H1 (cell line): Measurements from ENCODE around the gene MPRIP. TPM values are rescaled to one million over a fixed set of nuclear protein-coding genes. Genes with fewer than 3 reads are reported as not detected.

Source experiments
- CTCF ChIA-PET: fragments of 300-600 bp; sonication (Branson Sonifier 250); formaldehyde crosslinking; loops from one replicate; lab custom pipeline; 2021; ENCODE audit not compliant: partially characterized antibody; lab: Charles Lee
- POLR2A ChIA-PET: fragments of 300-600 bp; sonication (Branson Sonifier 250); formaldehyde crosslinking; loops from one replicate; lab custom pipeline; 2021; ENCODE audit warnings: inconsistent platforms; ENCODE audit not compliant: partially characterized antibody; lab: Charles Lee
- DNase-seq, 2 experiments: peaks; one replicate each; pipeline versions ENCODE4 v3.0.0 to v3.0.0-alpha.2; 2010 to 2022; ENCODE audit warnings: low spot score in 2 of 2, low read depth in 1 of 2, mixed read lengths in 1 of 2
- FAIRE-seq: peaks from 2 replicates; lab custom pipeline; 2011; peaks lifted over from hg19 to GRCh38; lab: Jason Lieb, UNC
- H2AFZ ChIP-seq: 2 replicates; pipeline ENCODE4 v1.8.1; 2012; ENCODE audit warnings: low read length, inconsistent platforms
- H2AK5ac ChIP-seq: 2 replicates; pipeline ENCODE4 v1.6.1; 2013; ENCODE audit warnings: low read depth, low read length
- H2BK120ac ChIP-seq: replicated peaks from 2 replicates; pipeline ENCODE3; 2013; ENCODE audit warnings: low read depth, low read length, inconsistent platforms
- H2BK12ac ChIP-seq: 2 replicates; pipeline ENCODE4 v1.6.1; 2013; ENCODE audit warnings: low read depth, low read length
- H2BK15ac ChIP-seq: 2 replicates; pipeline ENCODE4 v1.6.1; 2013; ENCODE audit warnings: low read length
- H2BK20ac ChIP-seq: 2 replicates; pipeline ENCODE4 v1.6.1; 2013; ENCODE audit warnings: low read length
- H2BK5ac ChIP-seq: 2 replicates; pipeline ENCODE4 v1.6.1; 2013; ENCODE audit warnings: low read depth, low read length
- H3K14ac ChIP-seq: 2 replicates; pipeline ENCODE4 v1.6.1; 2013; ENCODE audit warnings: inconsistent platforms; ENCODE audit not compliant: insufficient read length
- H3K18ac ChIP-seq: 2 replicates; pipeline ENCODE4 v1.6.1; 2013; ENCODE audit warnings: low read length; ENCODE audit errors: extremely low read depth
- H3K23ac ChIP-seq: 2 replicates; pipeline ENCODE4 v1.6.1; 2013; ENCODE audit warnings: inconsistent platforms; ENCODE audit not compliant: insufficient read length
- H3K23me2 ChIP-seq: 2 replicates; pipeline ENCODE4 v1.6.1; 2013; ENCODE audit warnings: low read depth, low read length
- H3K27ac ChIP-seq: 2 replicates; pipeline ENCODE4 v1.6.1; 2011; ENCODE audit warnings: low read depth, low read length, inconsistent platforms
- H3K27me3 ChIP-seq, 4 experiments: replicated peaks in 1 of 4; 1 replicate in 1 of 4; 2 replicates in 3 of 4; pipeline versions ENCODE4 v1.6.1 to v1.8.1; 2011 to 2013; ENCODE audit warnings: low read length in 3 of 4, mild to moderate bottlenecking in 3 of 4, inconsistent platforms in 2 of 4, mixed read lengths in 2 of 4, moderate library complexity in 1 of 4; ENCODE audit not compliant: control insufficient read depth in 3 of 4, insufficient read depth in 3 of 4; ENCODE audit errors: extremely low read depth in 1 of 4
- H3K36me3 ChIP-seq, 4 experiments: 2 replicates each; pipeline versions ENCODE4 v1.6.1 to v1.8.1; 2011 to 2013; ENCODE audit warnings: mild to moderate bottlenecking in 4 of 4, low read length in 3 of 4, moderate library complexity in 2 of 4, control low read depth in 1 of 4, inconsistent platforms in 1 of 4; ENCODE audit not compliant: insufficient read depth in 4 of 4, control insufficient read depth in 2 of 4
- H3K4ac ChIP-seq: replicated peaks from 2 replicates; pipeline ENCODE3; 2013; ENCODE audit warnings: low read length, low read depth, mixed read lengths, inconsistent platforms; ENCODE audit not compliant: insufficient read length
- H3K4me1 ChIP-seq, 4 experiments: replicated peaks in 1 of 4; 1 replicate in 1 of 4; 2 replicates in 3 of 4; pipeline versions ENCODE4 v1.6.1 to v1.8.1; 2011 to 2013; ENCODE audit warnings: low read length in 3 of 4, inconsistent platforms in 2 of 4, mixed read lengths in 1 of 4; ENCODE audit not compliant: insufficient read depth in 4 of 4, control insufficient read depth in 3 of 4
- H3K4me2 ChIP-seq, 2 experiments: 2 replicates each; pipeline versions ENCODE4 v1.6.1 to v1.8.1; 2011 to 2013; ENCODE audit warnings: low read depth in 2 of 2, low read length in 2 of 2, control low read depth in 1 of 2, inconsistent platforms in 1 of 2, mild to moderate bottlenecking in 1 of 2; ENCODE audit not compliant: insufficient read depth in 1 of 2
- H3K4me3 ChIP-seq, 4 experiments: fragments of 200-600, 300-600 bp in 1 of 4; sonication (generic), shearing (Covaris generic), sonication (Bioruptor Twin) in 1 of 4; 2 replicates each; pipeline versions ENCODE4 v1.5.1 to v1.8.1; 2011 to 2016; ENCODE audit warnings: low read length in 4 of 4, low read depth in 3 of 4, control low read depth in 2 of 4, inconsistent platforms in 2 of 4, mild to moderate bottlenecking in 2 of 4, mixed read lengths in 1 of 4, moderate library complexity in 1 of 4; ENCODE audit not compliant: insufficient read depth in 2 of 4; ENCODE audit errors: extremely low read depth in 1 of 4
- H3K56ac ChIP-seq: replicated peaks from 2 replicates; pipeline ENCODE3; 2013; ENCODE audit warnings: low read depth, mild to moderate bottlenecking, mixed read lengths, low read length, inconsistent platforms; ENCODE audit not compliant: insufficient read length
- H3K79me1 ChIP-seq: 2 replicates; pipeline ENCODE4 v1.6.1; 2013; ENCODE audit warnings: low read depth, low read length, control low read depth
- H3K79me2 ChIP-seq, 2 experiments: 2 replicates each; pipeline versions ENCODE4 v1.6.1 to v1.8.1; 2012 to 2013; ENCODE audit warnings: low read length in 2 of 2, mild to moderate bottlenecking in 2 of 2, inconsistent platforms in 1 of 2; ENCODE audit not compliant: insufficient read depth in 2 of 2, control insufficient read depth in 1 of 2
- H3K9ac ChIP-seq, 4 experiments: replicated peaks in 1 of 4; 1 replicate in 1 of 4; 2 replicates in 3 of 4; pipeline versions ENCODE4 v1.6.1 to v1.8.1; 2011 to 2013; ENCODE audit warnings: low read depth in 3 of 4, low read length in 3 of 4, control low read depth in 2 of 4, mild to moderate bottlenecking in 2 of 4, moderate library complexity in 2 of 4, inconsistent platforms in 1 of 4; ENCODE audit errors: extremely low read depth in 1 of 4
- H3K9me3 ChIP-seq, 2 experiments: 2 replicates each; pipeline versions ENCODE4 v1.6.1 to v1.8.1; 2012 to 2013; ENCODE audit warnings: mild to moderate bottlenecking in 2 of 2, moderate library complexity in 2 of 2, control low read depth in 1 of 2, inconsistent platforms in 1 of 2, low read depth in 1 of 2, low read length in 1 of 2, mixed read lengths in 1 of 2; ENCODE audit not compliant: insufficient read depth in 2 of 2
- H4K20me1 ChIP-seq, 2 experiments: replicated peaks in 1 of 2; 2 replicates each; pipeline versions ENCODE3 to v1.8.1; 2011 to 2013; ENCODE audit warnings: inconsistent platforms in 2 of 2, low read length in 2 of 2, mild to moderate bottlenecking in 1 of 2; ENCODE audit not compliant: insufficient read depth in 2 of 2, control insufficient read depth in 1 of 2
- H4K5ac ChIP-seq: 2 replicates; pipeline ENCODE4 v1.6.1; 2013; ENCODE audit warnings: low read length, low read depth, mixed read lengths, inconsistent platforms; ENCODE audit not compliant: insufficient read length
- H4K8ac ChIP-seq: 2 replicates; pipeline ENCODE4 v1.8.0; 2013; ENCODE audit warnings: mild to moderate bottlenecking, moderate library complexity, low read length, inconsistent platforms; ENCODE audit not compliant: insufficient read depth; ENCODE audit errors: extremely low read depth
- H4K91ac ChIP-seq: replicated peaks from 2 replicates; pipeline ENCODE3; 2013; ENCODE audit warnings: low read length, mixed read lengths, inconsistent platforms; ENCODE audit not compliant: insufficient read length
- ASH2L ChIP-seq: fragments of 200-600, 300-600 bp; sonication (generic); IDR thresholded peaks from one replicate; pipeline ENCODE4 v1.7.1; 2017; ENCODE audit warnings: low read length
- BCL11A ChIP-seq, 2 experiments: IDR thresholded peaks; one replicate each; pipeline ENCODE4 v1.6.1; 2011; ENCODE audit warnings: low read depth in 2 of 2, low read length in 2 of 2, mild to moderate bottlenecking in 2 of 2
- CBX5 ChIP-seq: fragments of 300-800, 300-1000 bp; sonication (generic); IDR thresholded peaks from 2 replicates; pipeline ENCODE4 v1.7.1; 2016; ENCODE audit warnings: antibody characterized with exemption, low read length, low read depth
- CHD1 ChIP-seq: IDR thresholded peaks from 2 replicates; pipeline ENCODE4 v1.6.1; 2012; ENCODE audit warnings: low read depth, low read length, improper control_type of control experiment
- CHD2 ChIP-seq: IDR thresholded peaks from 2 replicates; pipeline ENCODE4 v1.6.1; 2012; ENCODE audit warnings: low read length, improper control_type of control experiment
- GTF2F1 ChIP-seq: IDR thresholded peaks from 2 replicates; pipeline ENCODE4 v1.6.1; 2012; ENCODE audit warnings: low read depth, low read length, improper control_type of control experiment, borderline replicate concordance
- HDAC6 ChIP-seq: IDR thresholded peaks from one replicate; pipeline ENCODE4 v1.7.1; 2012; ENCODE audit warnings: low read depth, mild to moderate bottlenecking, inconsistent platforms, low read length, moderate library complexity
- KDM4A ChIP-seq: IDR thresholded peaks from one replicate; pipeline ENCODE4 v1.7.1; 2012; ENCODE audit warnings: low read depth, mild to moderate bottlenecking, moderate library complexity, low read length, inconsistent platforms; ENCODE audit not compliant: severe bottlenecking
- KDM5A ChIP-seq: fragments of 200-600 bp; IDR thresholded peaks from 2 replicates; pipeline ENCODE4 v1.7.1; 2012; ENCODE audit warnings: mild to moderate bottlenecking, low read length, inconsistent platforms, mixed read lengths
- PHF8 ChIP-seq: fragments of 200-600 bp; sonication (generic); conservative IDR thresholded peaks from 2 replicates; pipeline ENCODE4 v1.7.1; 2012; ENCODE audit warnings: low read depth, mild to moderate bottlenecking, inconsistent platforms, low read length, moderate library complexity
- SIX5 ChIP-seq: IDR thresholded peaks from 2 replicates; pipeline ENCODE4 v1.6.1; 2011; ENCODE audit warnings: mild to moderate bottlenecking, low read depth, low read length
- TBP ChIP-seq: IDR thresholded peaks from 2 replicates; pipeline ENCODE4 v1.6.1; 2011; ENCODE audit warnings: low read depth, low read length, improper control_type of control experiment
- WGBS, 2 experiments: shearing (Covaris generic) in 1 of 2; methylation state at CpG; one replicate each; pipeline versions ENCODE4 v1.1.6 to v1.1.7; 2013 to 2015; ENCODE audit warnings: low lambda C conversion rate in 2 of 2, mixed read lengths in 2 of 2, inconsistent platforms in 1 of 2, low coverage in 1 of 2, missing lambda C conversion rate in 1 of 2; ENCODE audit not compliant: insufficient replicate concordance in 2 of 2, insufficient coverage in 1 of 2, insufficient read length in 1 of 2; ENCODE audit errors: extremely low coverage in 1 of 2, missing lambda C conversion rate in 1 of 2; 5-methylcytosine and 5-hydroxymethylcytosine counted together
- polyA plus RNA-seq, 7 experiments: library from polyadenylated mRNA; depleted of rRNA in 3 of 7; stranded (reverse) in 5 of 7; unstranded in 2 of 7; fragments of >200 nt in 5 of 7; fragments of 200-250 nt in 2 of 7; gene quantifications; 1 replicate in 5 of 7; 2 replicates in 1 of 7; 4 replicates in 1 of 7; pipeline versions ENCODE4 v1.2.1 to v1.2.3, GENCODE V29; 2011 to 2013; ENCODE audit warnings: missing spikeins in 2 of 7, mixed read lengths in 2 of 7
- total RNA-seq: library from RNA; stranded (reverse); fragmentation: NEBNext Ultra II Directional; extraction: Animal tissue kit (Norgen Biotek cat#: 25700); gene quantifications from 2 replicates; pipeline ENCODE4 v1.2.1, GENCODE V29; 2021
- TF ChIP-seq, protein P1 (sequence below): IDR thresholded peaks from 2 replicates; pipeline ENCODE4 v1.6.1; 2012; ENCODE audit warnings: inconsistent platforms
- TF ChIP-seq, protein P2 (sequence below): IDR thresholded peaks from 2 replicates; pipeline ENCODE4 v1.6.1; 2011; ENCODE audit warnings: low read length, improper control_type of control experiment

MPRIP gene
- total and polyA plus RNA-seq, 2 of the 8 experiments (the other 6 are each of a cell fraction or from before 2014, with no cell fraction given) = 48.6 to 146 TPM

DNA sequence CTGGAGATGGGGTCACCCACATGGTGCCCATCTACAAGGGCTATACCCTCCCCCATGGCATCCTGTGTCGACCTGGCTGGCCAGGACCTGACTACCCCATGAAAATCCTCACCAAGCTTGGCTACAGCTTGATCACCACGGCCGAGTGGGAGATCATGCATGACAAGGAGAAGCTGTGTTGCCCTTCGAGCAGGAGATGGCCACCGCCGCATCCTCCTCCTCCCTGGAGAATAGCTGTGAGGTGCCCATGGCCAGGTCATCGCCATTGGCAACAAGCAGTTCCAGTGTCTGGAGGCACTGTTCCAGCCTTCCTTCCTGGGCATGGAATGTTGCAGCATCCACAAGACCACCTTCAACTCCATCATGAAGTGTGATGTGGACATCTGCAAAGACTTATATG, 200.0 kb downstream of the MPRIP start:
- no peaks in the 10 kb centered on the region; the same call in 1 of the 2 replicates for H3K23me2 ChIP-seq
- no peaks in the 10 kb centered on the region for H3K9me3 ChIP-seq
- H4K20me1 ChIP-seq = peaks cover 0 to 2% of the 10 kb centered on the region in 2 experiments
- no peaks in the 10 kb centered on the region for H3K4me1 ChIP-seq
- peaks cover 2 to 16% (median 10%) of the 10 kb centered on the region in 4 experiments; a peak in 6 of 8 replicates for H3K36me3 ChIP-seq
- no peaks in the 10 kb centered on the region for H3K27me3 ChIP-seq
- no peak overlapping the region for H4K8ac ChIP-seq
- WGBS, 2 experiments = 89% methylated on average over 7 of the region's 7 CpGs; no CpG with 5 or more reads in 1 of the 2 experiments
- no peak overlapping the region for H4K5ac ChIP-seq
- H2BK120ac ChIP-seq = no peak overlapping the region
- ChIA-PET POLR2A (interaction anchor here (1.0 kb wide), 1 partner anchor 13 kb away, joined by 4 read pairs; no protein-coding TSS in a partner anchor), CTCF (interaction anchor here (1.8 kb wide), 1 partner anchor 27 kb away, joined by 6 read pairs; no protein-coding TSS in a partner anchor)
- no peak overlapping the region for H2AFZ ChIP-seq
- H3K4me3 ChIP-seq = no peak overlapping the region
- H2AK5ac ChIP-seq = no peak overlapping the region
- no peaks in the 10 kb centered on the region for H3K79me1 ChIP-seq
- no peak overlapping the region for H2BK12ac ChIP-seq
- H3K79me2 ChIP-seq = no peaks in the 10 kb centered on the region
- H3K14ac ChIP-seq = no peak overlapping the region
- H3K9ac ChIP-seq = no peak overlapping the region
- no peak overlapping the region for H3K4ac ChIP-seq
- H2BK5ac ChIP-seq = no peak overlapping the region
- DNase-seq = no peak
- no peak overlapping the region for H4K91ac ChIP-seq
- H3K18ac ChIP-seq = no peak overlapping the region
- no peak overlapping the region for H2BK20ac ChIP-seq
- H3K56ac ChIP-seq = no peak overlapping the region
- H2BK15ac ChIP-seq = no peak overlapping the region
- H3K23ac ChIP-seq = no peak overlapping the region
- H3K27ac ChIP-seq = no peak overlapping the region
- no peak for FAIRE-seq
- no peak overlapping the region for H3K4me2 ChIP-seq
- TF ChIP-seq PHF8 = no peak
- TF ChIP-seq, protein P1, sequence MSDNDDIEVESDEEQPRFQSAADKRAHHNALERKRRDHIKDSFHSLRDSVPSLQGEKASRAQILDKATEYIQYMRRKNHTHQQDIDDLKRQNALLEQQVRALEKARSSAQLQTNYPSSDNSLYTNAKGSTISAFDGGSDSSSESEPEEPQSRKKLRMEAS = no peak
- TF ChIP-seq GTF2F1 = no peak
- no peak for TF ChIP-seq KDM5A
- TF ChIP-seq ASH2L = no peak
- TF ChIP-seq BCL11A (IDR thresholded peaks at IDR 0.05; ENCODE audit: low read depth in 2 of 2, low read length in 2 of 2) = no peak
- TF ChIP-seq HDAC6 = no peak
- no peak for TF ChIP-seq CHD1
- TF ChIP-seq, protein P2, sequence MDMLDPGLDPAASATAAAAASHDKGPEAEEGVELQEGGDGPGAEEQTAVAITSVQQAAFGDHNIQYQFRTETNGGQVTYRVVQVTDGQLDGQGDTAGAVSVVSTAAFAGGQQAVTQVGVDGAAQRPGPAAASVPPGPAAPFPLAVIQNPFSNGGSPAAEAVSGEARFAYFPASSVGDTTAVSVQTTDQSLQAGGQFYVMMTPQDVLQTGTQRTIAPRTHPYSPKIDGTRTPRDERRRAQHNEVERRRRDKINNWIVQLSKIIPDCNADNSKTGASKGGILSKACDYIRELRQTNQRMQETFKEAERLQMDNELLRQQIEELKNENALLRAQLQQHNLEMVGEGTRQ = no peak
- no peak for TF ChIP-seq SIX5
- TF ChIP-seq TBP = no peak
- no peak for TF ChIP-seq KDM4A
- TF ChIP-seq CBX5 = no peak
- TF ChIP-seq CHD2 = no peak
